GM18499 (cell line): ENCODE measurements around the gene FAM72D.
A peak's percentile ranks its signal among the peaks of the same experiment; 100 is the strongest.
"Not testable (repeated sequence)": the region's sequence is repeated elsewhere in the genome, so short reads cannot be mapped to it uniquely, and the experiment has no call there.

Source experiments
- ATAC-seq: cut with Tn5 transposase; IDR thresholded peaks from one replicate; pipeline ENCODE4 v1.9.1; 2021; ENCODE audit warnings: moderate number of reproducible peaks; ENCODE audit not compliant: insufficient read depth, unreplicated experiment

The FAM72D gene

DNA sequence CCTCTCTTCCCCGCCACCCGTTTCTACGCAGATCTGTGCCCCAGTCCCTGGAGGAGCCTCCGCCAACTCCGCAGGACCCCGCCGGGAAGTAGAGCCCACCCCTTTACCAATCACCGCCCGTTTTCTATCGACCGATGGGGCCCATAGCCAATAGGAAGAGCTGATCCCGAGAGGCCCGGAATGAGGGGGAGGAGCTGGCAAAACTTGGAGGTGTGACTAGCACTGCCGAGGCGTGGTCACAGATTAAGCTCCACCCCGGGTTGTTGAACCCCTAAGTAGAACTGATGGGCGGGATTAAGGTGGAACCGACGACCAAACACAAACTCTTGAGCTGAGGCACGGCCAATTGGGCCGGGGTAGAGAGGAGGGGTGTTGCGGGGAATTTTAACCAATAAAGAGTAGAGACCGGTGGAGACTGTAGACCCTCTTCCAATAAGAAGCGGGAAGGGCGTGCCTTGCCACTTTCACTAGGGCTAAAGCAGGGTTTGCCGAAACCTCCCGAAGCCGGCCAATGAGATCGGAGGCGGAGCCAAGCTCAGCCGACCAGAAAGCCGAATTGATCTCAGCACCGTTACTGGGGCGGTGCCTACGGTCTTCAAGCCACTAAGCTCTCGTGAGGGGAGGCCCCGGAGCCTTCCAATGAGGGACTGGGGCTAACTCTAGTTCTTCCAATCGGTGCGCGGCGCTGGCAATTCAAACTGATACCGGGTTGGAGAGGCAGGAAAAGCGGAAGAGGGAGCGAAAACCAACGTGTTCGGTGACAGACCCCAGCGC is at the start of gene FAM72D, which contains the start of gene SRGAP2B:
Gene FAM72D, plus strand, starts transcription at position 691 of the 774 bp plus-strand sequence. CDS start 874 bp downstream, outside the sequence.
Gene SRGAP2B, minus strand, starts transcription at position 45 of the 774 bp plus-strand sequence. CDS start 2,427 bp downstream, outside the sequence.
- ATAC-seq = peak; percentile 84

DNA sequence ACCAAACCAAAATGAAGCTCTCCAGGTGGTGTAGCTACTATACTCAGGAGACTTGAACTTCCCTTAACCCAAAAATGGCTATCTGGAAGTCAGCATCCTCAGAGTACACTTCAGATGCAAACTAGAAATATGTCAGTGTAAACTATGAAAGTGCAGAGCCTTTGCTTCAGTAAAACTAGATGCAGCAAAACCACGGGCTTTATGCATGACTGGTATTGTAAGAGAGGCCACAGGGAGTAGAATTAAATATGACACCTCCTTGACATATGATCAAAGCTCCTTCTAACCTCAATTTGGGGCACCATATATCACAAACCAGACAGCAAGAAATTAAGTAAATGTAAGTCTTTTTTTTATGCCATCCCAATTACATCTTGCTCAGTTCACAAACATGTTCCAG is 48.2 kb upstream of the FAM72D start:
- not testable (repeated sequence) for ATAC-seq

DNA sequence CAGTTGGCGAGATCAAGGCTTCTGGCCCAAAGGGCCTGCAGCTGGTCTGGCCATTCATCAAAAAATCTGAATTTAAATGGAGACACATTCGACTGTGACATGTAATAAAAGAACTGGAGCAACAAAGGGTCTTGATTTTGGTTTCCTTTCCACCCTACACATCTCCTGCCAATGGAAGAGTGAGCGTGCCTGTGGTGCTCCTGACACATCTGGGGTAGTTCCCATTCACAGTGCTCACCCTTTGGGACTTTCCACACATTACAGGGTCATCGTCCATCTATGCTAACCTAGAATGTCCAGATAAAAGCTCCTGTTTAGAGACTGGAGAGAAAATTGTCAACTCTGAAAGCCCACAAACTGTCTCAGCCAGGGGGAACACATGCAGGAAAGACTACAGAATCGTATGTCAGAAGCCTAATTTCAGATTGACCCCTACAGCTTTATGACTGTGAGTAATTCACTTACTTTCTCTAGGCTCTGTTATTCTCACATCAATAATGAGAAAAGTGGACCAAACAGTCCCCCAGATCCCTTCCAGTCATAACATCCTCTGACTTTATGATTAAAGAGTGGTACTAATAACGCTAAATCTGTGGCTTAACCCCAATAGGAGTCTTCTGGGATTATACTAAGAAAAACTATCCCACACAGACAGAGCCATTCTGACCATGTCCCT is 47.5 kb upstream of the FAM72D start:
- not testable (repeated sequence) for ATAC-seq

DNA sequence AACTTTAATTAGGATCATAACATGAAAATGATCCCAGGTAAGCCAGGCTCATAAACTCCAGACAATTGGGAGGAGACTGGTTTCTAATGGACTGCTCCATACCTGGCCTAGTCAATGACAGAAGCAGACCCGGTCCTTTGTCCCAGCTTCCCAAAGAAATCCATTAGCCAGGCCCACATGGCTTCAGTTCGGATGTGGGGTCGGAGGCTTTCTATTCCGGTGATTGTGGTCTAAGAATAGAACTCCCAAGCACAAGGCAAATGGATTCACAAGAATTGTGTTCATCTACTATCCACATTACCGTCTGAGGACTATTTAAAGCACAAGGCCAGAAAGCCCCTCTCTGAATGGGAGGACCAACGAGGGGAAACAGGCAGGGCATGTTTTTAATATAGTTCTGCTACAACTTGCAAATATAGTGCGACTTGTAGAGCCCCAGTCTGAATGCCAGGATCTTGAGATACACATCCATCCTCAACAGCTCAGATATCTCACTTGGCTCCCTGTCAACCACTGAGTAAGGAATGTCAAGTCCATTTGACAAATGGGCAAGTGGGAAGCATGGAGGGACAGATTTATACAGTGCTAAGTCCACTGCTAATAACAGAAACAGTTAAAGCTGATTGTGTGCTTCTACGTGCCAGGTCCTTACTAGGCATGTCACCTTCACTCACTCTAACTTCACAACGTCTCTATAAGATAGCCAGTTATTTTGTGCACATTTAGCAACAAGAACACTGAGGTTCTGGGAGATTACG is 43.6 kb upstream of the FAM72D start:
- not testable (repeated sequence) for ATAC-seq

DNA sequence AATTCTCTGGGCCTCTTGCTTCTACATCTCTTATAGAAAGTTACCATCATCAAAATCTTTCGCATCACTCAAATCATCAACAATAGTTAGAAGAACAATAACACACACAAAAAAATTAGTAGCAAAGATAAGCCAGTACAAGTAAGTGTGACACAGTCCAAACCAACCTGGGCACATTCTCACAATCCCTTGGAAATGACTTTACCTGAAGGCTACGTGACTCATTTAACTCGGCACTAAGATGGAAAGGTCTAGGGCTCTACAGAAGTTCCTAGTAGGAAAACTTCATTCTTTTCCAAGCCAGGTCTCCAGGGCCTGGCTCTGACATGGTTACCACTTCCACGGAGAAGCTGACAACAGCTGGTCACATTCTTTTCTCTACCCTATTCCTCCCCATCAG is 42.3 kb upstream of the FAM72D start:
- ATAC-seq = not testable (repeated sequence)

DNA sequence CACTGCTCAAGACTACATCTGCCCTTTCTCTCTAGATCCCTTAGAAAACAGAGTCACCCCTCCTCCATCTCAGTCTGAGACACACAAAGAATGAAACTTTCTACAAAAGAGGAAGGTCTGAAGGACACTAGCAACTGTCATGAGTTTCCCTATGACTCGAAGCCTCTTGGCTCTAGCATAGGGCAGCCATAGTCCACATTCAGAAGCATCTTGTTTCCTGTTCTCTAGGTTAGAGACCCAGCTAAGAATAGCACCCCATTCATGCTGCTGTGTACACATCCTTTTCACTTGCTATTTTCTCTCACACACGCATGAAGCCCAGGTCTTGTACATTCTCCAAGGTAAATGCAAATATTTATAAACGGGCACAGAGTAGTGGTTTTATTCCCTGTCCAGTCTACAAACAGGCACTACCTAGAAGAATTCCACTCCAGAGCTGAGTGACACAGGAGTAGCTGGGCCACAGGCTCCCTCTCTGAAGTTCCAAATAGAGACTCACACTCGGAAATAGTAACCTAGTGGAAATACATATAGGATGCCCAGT is 40.5 kb upstream of the FAM72D start:
- ATAC-seq = peak; percentile 98

DNA sequence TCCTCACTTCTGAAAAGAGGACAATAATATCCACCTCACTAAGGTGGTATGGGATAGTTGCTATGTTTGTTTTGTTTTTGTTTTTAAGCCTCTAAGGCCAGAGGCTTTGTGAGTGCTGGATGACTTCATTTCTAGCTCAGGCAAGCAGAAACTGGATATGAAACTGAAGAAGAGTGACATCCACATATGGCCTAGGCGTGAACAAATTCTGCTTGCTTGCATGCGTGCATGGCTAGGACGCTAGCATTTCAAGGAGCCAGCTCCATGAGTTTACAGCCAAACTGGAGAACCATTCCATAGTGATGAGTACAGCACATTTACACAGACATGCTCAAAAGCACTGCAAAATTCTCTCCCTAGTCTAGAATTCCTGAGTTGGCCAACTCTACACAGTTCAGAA is 37.6 kb upstream of the FAM72D start:
- ATAC-seq = peak; percentile 36

DNA sequence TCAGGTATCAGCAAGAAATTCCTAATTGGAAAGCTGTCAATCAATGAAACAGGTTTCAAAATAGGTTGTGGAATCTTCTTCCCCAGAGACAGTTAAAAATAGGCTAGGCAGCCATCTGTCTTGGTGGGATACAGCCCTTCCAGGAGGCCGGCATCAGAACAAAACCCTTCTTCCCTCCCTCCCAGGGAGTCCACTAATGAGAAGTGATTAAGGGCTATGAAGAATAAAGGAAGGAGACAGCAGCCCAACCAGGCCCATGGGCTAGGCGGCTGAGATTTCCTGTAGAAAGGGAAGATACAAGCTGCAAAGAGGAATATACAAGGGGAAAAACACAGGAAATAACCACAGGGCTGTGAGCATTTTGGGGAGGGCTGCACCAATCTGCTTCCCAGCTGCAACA is 32.5 kb upstream of the FAM72D start:
- ATAC-seq = not testable (repeated sequence)

DNA sequence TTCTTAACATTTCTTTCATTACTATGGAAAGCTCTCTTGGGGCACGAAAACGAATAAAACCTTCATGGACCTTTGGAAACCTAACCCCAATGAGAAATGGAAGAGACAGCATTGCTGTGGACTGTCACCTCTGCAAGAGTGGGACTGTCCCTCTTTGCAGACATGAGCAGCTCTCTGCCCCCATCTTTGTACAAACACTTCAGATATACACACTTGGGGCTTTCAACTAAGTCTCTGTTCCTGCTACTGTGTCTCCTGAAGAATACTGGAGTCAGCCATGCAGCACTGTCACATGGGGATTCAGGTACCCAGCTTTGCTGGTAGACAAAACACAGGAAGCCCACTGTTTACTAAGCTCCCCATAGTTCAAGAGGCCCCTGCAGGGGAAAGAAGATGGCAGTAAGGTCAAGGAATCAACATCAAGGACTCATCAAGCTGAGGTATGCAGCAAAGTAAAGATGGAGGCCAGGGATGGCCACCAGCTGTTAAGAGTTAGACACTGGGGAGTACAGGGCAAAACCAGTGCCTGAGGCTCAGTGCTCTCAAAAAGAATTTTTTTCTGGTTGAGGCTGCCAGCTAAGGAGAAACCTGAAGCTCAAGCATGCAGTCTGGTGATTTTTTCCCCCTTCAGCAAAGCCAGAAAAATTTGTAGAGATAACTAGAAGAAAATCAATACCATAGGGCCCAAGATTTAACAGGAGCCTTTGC is 31.7 kb upstream of the FAM72D start:
- ATAC-seq = not testable (repeated sequence)

DNA sequence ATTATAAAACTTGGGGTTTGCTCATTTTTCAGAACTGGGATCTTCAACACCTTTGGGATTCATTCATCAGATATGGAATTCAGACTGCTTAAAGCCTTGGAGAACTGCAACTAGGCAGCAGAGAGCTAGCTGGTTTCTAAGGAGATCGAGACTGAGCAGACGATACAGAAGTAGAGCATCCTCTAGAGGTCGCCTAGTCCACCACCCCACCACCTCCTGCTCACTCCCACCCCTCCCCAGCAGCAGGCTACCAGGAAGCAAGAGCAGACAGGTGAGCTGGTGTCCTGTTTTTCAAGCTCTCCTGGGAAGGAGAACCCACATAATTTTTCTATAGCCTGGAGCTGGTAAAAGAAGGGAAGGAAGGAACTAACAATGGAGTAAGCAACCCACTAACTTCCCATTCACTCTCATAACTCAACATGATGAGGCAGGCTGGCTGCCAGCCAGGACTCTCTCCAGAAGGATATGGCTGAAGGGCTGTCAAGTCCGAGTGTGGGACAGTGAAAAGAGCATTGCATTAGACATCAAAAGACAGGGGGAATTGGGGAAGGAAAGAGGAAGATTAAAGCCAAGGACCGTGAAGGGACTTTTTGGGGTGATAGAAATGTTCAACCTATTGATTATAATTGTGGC is 30.5 kb upstream of the FAM72D start:
- not testable (repeated sequence) for ATAC-seq

DNA sequence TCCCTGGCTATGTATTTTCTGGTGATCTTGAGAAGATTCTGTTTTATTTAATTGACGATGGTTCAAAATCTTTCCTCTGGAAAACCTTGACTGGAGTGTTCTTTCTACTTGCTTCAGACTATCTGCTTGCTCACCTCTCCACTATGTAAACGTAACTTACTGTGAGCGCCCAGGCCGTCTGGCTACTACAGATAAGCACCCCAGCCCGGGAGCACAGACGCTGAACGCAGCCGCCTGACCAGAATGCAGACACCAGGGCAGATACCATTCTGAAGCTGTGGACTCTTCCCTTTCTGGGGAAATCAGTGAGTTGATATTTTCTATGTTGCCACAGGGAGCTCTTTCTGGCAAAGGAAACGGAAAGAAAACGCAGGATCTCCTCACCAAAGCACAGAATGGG is 29.3 kb upstream of the FAM72D start:
- ATAC-seq = not testable (repeated sequence)

DNA sequence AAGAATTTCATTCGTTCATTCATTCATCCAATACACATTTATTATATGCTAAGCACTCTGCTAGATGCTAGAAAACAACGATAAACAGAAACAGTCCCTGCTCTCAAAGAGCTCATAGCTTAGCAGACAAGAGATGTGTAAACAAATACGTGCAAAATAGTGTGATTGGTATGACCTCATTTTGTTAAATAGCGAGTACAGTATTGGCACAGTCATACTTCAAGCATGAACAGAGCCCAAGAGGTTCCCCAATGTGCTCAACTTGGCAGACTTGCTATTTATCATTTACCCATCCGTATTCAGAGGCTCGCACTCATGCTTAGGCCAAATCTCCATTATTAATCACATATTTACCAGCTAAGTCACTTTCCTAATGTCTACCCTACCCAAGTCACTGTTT is 24.2 kb upstream of the FAM72D start:
- ATAC-seq = not testable (repeated sequence)

DNA sequence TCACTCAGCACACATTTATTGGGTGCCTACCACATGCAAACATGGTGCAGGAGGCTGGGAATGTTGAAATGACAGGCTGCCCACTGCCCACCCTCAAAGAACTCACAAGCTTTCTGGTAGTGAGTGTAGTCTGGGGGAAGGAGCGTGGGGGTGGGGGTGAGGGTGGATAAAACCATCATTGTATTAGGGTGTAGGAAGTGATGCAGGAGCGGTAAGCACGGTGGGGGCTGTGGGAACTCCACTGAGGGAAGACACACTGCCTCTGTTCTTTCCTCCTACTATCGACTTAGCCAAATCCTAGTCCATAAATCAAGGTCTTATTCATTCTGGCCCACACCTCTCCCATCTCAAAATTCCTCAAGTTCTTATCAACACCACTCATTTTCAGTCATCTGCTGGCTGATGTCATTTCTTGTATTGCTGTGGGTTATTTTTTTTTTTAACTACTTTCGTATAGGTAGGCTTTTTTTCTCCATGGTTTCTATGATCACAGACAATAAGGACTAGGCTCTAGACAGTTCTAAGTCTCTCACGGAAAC is 21.7 kb upstream of the FAM72D start:
- ATAC-seq = not testable (repeated sequence)

DNA sequence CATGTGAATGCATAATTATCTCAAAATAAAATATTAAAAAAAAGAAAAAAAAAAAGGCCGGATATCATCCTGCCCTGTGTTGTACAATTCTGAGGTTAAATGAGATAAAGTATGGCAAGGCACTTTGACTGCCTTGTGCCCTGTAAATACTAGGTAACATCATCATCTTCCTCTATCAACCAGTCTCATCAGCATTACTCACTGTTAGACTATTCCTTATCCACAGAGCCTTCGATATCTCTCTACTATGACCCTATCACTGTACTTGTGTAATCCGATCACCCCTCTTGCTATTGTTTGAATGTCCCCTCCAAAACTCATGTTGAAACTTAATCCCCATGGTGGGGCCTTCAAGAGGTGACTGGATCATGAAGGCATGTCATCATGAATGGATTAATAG is 18.9 kb upstream of the FAM72D start:
- not testable (repeated sequence) for ATAC-seq

DNA sequence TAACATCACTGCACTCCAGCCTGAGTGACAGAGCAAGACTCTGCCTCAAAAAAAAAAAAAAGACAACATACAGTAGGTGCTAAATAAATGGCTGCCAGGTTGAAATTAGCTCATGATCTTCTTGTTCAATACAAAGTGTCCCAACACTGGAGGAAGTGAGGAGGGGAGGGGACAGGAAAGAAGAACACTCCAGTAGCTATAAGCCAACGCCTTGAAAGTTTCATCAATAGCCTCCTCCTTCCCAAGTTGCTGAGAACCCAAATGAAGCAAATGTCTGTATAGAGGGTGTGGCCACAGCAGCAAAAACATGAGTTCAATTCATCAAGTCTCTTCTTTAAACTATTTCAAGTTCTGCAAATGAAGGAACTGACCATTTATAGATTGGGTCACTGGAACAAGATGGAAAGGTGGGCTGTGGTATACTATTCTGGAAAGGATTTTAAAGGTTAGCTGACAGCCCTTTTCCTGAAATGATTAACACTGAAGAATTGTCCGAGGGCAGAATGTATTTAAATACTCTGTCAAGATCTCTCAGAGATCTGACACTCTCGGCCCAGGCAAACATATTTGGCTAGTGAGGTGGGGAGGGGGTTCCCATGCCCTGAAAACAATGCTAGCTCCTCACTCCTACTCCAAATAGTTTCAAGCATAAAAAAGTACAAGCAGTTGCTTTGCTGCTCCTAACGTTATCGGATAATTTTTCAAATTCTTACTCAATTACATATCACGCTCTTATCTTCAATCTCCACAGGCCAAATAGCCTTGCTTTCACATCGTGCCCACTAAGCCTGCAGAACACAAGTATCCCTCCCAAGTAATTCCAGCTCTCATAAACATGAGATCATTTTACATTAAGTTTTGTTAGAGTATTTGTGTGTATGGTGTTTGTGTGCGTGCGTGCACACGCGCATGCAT is 17.6 kb upstream of the FAM72D start:
- not testable (repeated sequence) for ATAC-seq

DNA sequence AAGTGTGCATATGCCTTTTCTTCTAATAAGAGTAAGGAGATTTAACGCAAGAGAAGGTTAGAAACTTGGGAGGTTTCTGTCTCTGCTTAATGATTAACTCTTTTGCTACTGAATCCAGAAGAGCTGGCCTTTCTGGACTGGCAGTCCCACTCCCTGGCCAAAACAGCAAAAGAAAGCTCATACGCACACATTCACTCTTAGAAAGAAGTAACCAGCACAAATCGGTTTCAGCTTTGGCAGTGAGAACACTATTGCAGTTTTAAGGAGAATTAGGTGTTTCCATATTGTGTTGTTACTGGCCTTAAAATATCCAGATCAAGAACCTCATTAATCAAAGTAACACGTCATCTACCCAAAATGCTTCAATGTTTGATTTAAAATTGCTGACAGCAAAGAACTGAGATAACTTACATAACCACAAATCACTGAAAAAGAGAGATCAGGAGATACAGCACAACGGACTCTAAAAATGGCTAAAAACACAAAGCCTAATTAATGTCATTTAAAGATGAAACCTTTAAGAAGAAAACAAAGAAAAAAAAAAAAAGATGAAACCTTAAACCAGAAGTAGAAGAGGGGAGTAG is 16.9 kb upstream of the FAM72D start:
- ATAC-seq = not testable (repeated sequence)

DNA sequence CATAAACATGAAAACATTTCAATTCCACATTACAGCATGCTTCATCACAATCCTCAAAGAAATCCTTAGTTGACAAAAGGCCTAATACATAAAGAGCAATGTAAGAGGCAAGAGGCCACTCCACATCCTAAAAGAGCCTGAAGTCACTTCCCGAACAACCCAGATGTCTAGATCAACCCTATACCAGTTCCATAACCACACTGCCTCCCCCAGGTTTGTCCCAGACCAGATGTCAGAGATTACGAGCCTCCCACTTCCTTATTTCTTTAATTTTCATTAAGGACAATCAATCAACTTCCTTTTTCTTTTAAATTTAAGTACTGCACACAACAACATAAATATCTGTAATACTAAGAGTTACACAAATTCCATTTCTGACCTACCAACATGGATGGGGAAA is 16.0 kb upstream of the FAM72D start:
- ATAC-seq = not testable (repeated sequence)

DNA sequence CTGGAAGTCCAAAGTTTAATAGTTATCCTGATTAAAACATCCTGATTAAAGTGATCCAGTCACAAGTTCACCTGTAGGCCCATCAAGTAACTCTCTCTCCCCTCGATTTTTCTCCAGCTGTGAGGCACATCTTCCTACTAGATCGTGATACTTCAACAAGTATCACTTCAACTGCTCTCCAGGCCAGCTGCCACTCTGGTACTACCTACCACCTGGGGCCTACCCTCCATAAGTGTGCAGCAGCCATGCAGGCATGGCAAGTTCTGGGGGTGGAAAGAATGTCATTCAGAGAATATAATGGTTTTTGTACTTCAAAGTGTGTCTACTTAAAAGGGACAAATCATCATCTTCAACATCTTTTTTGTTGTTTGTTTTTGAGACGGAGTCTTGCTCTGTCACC is 15.6 kb upstream of the FAM72D start:
- ATAC-seq = not testable (repeated sequence)
